ENCODE measurements around the gene PCDH15.
"Not testable (repeated sequence)": the region's sequence is repeated elsewhere in the genome, so short reads cannot be mapped to it uniquely, and the experiment has no call there.

DNA sequence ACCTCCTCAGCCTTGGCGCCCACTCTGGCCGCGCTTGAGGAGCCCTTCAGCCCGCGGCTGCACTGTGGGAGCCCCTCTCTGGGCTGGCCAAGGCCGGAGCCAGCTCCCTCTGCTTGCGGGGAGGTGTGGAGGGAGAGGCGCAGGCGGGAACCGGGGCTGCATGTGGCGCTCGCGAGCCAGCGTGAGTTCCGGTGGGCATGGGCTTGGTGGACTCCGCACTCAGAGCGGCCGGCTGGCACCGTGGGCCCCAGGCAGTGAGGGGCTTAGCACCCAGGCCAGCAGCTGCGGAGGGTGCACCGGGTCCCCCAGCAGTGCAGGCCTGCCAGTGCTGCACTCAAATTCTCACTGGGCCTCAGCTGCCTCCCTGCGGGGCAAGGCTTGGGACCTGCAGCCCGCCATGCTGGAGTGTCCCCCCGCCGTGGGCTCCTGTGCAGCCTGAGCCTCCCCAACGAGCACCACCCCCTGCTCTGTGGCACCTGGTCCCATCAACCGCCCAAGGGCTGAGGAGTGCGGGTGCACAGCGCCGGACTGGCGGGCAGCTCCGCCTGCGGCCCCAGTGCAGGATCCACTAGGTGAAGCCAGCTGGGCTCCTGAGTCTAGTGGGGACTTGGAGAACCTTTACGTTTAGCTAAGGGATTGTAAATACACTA lies 876.9 kb downstream of the PCDH15 start:
- TF ChIP-seq, protein P1, sequence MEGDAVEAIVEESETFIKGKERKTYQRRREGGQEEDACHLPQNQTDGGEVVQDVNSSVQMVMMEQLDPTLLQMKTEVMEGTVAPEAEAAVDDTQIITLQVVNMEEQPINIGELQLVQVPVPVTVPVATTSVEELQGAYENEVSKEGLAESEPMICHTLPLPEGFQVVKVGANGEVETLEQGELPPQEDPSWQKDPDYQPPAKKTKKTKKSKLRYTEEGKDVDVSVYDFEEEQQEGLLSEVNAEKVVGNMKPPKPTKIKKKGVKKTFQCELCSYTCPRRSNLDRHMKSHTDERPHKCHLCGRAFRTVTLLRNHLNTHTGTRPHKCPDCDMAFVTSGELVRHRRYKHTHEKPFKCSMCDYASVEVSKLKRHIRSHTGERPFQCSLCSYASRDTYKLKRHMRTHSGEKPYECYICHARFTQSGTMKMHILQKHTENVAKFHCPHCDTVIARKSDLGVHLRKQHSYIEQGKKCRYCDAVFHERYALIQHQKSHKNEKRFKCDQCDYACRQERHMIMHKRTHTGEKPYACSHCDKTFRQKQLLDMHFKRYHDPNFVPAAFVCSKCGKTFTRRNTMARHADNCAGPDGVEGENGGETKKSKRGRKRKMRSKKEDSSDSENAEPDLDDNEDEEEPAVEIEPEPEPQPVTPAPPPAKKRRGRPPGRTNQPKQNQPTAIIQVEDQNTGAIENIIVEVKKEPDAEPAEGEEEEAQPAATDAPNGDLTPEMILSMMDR (IDR thresholded peaks at IDR 0.05) = not testable (repeated sequence)
- TF ChIP-seq POLR2AphosphoS5 (IDR thresholded peaks at IDR 0.05; ENCODE audit: insufficient read depth in 1 of 2, low read depth in 1 of 2); POLR2A (IDR thresholded peaks at IDR 0.05): not testable (repeated sequence)
